Trophoblast cell (in vitro differentiated cells and primary cell): ENCODE results near the gene GABRA5. TPM values are rescaled to one million over a fixed set of nuclear protein-coding genes. Genes with fewer than 3 reads are reported as not detected.
"Not testable (repeated sequence)": the region's sequence is repeated elsewhere in the genome, so short reads cannot be mapped to it uniquely, and the experiment has no call there.

Experiments used
- DNase-seq, 2 donors: peaks; one replicate each; pipeline ENCODE4 v3.0.0-alpha.2; 2016
- H2AFZ ChIP-seq: 2 replicates; pipeline ENCODE4 v1.6.1; 2013; ENCODE audit warnings: low read length, moderate library complexity, mild to moderate bottlenecking; ENCODE audit not compliant: insufficient read depth, poor library complexity
- H2AK5ac ChIP-seq: 2 replicates; pipeline ENCODE4 v1.6.1; 2013; ENCODE audit warnings: mild to moderate bottlenecking, low read length
- H2BK120ac ChIP-seq: 2 replicates; pipeline ENCODE4 v1.6.1; 2013; ENCODE audit warnings: low read length, mild to moderate bottlenecking, moderate library complexity; ENCODE audit not compliant: insufficient read depth, poor library complexity
- H2BK12ac ChIP-seq: 2 replicates; pipeline ENCODE4 v1.6.1; 2013; ENCODE audit warnings: mild to moderate bottlenecking, low read length, moderate library complexity
- H2BK5ac ChIP-seq: 2 replicates; pipeline ENCODE4 v1.6.1; 2013; ENCODE audit warnings: low read length, low read depth, moderate library complexity, mild to moderate bottlenecking; ENCODE audit not compliant: poor library complexity
- H3K14ac ChIP-seq: 2 replicates; pipeline ENCODE4 v1.6.1; 2013; ENCODE audit warnings: mild to moderate bottlenecking, low read length
- H3K18ac ChIP-seq: 2 replicates; pipeline ENCODE4 v1.6.1; 2013; ENCODE audit warnings: mild to moderate bottlenecking, low read length
- H3K23ac ChIP-seq: 2 replicates; pipeline ENCODE4 v1.6.1; 2013; ENCODE audit warnings: low read length
- H3K27ac ChIP-seq: 2 replicates; pipeline ENCODE4 v1.5.1; 2013; ENCODE audit warnings: low read depth, mild to moderate bottlenecking, inconsistent platforms, low read length, moderate library complexity
- H3K27me3 ChIP-seq: 2 replicates; pipeline ENCODE4 v1.6.1; 2013; ENCODE audit warnings: inconsistent platforms, mild to moderate bottlenecking, low read length, moderate library complexity; ENCODE audit not compliant: insufficient read depth
- H3K36me3 ChIP-seq, 2 experiments: 1 replicate in 1 of 2; 2 replicates in 1 of 2; pipeline ENCODE4 v1.6.1; 2013; ENCODE audit warnings: low read length in 2 of 2, mild to moderate bottlenecking in 2 of 2, moderate library complexity in 1 of 2; ENCODE audit not compliant: insufficient read depth in 2 of 2, control insufficient read depth in 1 of 2
- H3K4ac ChIP-seq: 2 replicates; pipeline ENCODE4 v1.6.1; 2013; ENCODE audit warnings: low read depth, mild to moderate bottlenecking, low read length, moderate library complexity
- H3K4me1 ChIP-seq, 2 experiments: 1 replicate in 1 of 2; 2 replicates in 1 of 2; pipeline ENCODE4 v1.6.1; 2013; ENCODE audit warnings: low read length in 2 of 2, mild to moderate bottlenecking in 2 of 2, moderate library complexity in 1 of 2; ENCODE audit not compliant: insufficient read depth in 2 of 2, control insufficient read depth in 1 of 2
- H3K4me2 ChIP-seq: 2 replicates; pipeline ENCODE4 v1.6.1; 2013; ENCODE audit warnings: inconsistent platforms, mild to moderate bottlenecking, low read length, moderate library complexity
- H3K4me3 ChIP-seq: 2 replicates; pipeline ENCODE4 v1.5.1; 2013; ENCODE audit warnings: mild to moderate bottlenecking, low read depth, low read length, inconsistent platforms
- H3K79me1 ChIP-seq: one replicate; pipeline ENCODE4 v1.6.1; 2013; ENCODE audit warnings: low read length
- H3K79me2 ChIP-seq: 2 replicates; pipeline ENCODE4 v1.6.1; 2013; ENCODE audit warnings: low read length, mild to moderate bottlenecking; ENCODE audit not compliant: control insufficient read depth, insufficient read depth, poor library complexity
- H3K9ac ChIP-seq: 2 replicates; pipeline ENCODE4 v1.6.1; 2013; ENCODE audit warnings: mild to moderate bottlenecking, low read length
- H3K9me3 ChIP-seq: 2 replicates; pipeline ENCODE4 v1.6.1; 2013; ENCODE audit warnings: low read depth, mild to moderate bottlenecking, control low read depth, inconsistent platforms, low read length; ENCODE audit not compliant: insufficient read depth
- H4K12ac ChIP-seq: 2 replicates; pipeline ENCODE4 v1.6.1; 2013; ENCODE audit warnings: low read depth, mild to moderate bottlenecking, low read length, moderate library complexity
- H4K8ac ChIP-seq: 2 replicates; pipeline ENCODE4 v1.6.1; 2013; ENCODE audit warnings: low read depth, mild to moderate bottlenecking, low read length, moderate library complexity
- H4K91ac ChIP-seq: one replicate; pipeline ENCODE4 v1.6.1; 2013; ENCODE audit warnings: low read depth, mild to moderate bottlenecking, low read length, moderate library complexity
- WGBS: extraction: QIAGEN DNeasy Blood & Tissue Kit; methylation state at CpG from one replicate; pipeline ENCODE4 v1.1.7; 2013; ENCODE audit warnings: missing lambda C conversion rate; ENCODE audit not compliant: insufficient read length, insufficient coverage; ENCODE audit errors: extremely low coverage; 5-methylcytosine and 5-hydroxymethylcytosine counted together
- polyA plus RNA-seq: library from polyadenylated mRNA; stranded (reverse); fragments of 200-250 nt; gene quantifications from 2 replicates; pipeline ENCODE4 v1.2.3, GENCODE V29; 2013

The GABRA5 gene
- 1.7 and 1.9 TPM in 2 replicates for polyA plus RNA-seq

GRCh38 chr15:26866298-26867199 lies at the start of gene GABRA5:
TSS of gene GABRA5 (plus strand) at chr15:26867062. CDS start at chr15:26869249, 2,187 bp downstream.
- Histone ChIP-seq H3K14ac (no peak within 1 kb of the TSS), H3K79me2 (no peaks in the 10 kb centered on the region), H3K9ac (peak within 1 kb of the TSS; percentile 44), H3K36me3 (no peaks in the 10 kb centered on the region), H3K18ac (no peak within 1 kb of the TSS), H3K27me3 (peaks cover 16% of the 10 kb centered on the region), H4K8ac (peak within 1 kb of the TSS; percentile 39), H3K4me1 (peaks cover 17% of the 10 kb centered on the region in 2 experiments), H2AFZ (peak within 1 kb of the TSS; percentile 71), H3K9me3 (peaks cover 7% of the 10 kb centered on the region), H2BK5ac (no peak within 1 kb of the TSS), H2AK5ac (no peak within 1 kb of the TSS), H2BK12ac (no peak within 1 kb of the TSS), H3K4me2 (peak within 1 kb of the TSS; percentile 83), H4K12ac (peak within 1 kb of the TSS; percentile 12), H2BK120ac (no peak within 1 kb of the TSS), H3K23ac (no peak within 1 kb of the TSS), H3K27ac (no peak within 1 kb of the TSS), H3K79me1 (no peaks in the 10 kb centered on the region), H3K4me3 (peak within 1 kb of the TSS; percentile 68), H4K91ac (no peak within 1 kb of the TSS), H3K4ac (no peak within 1 kb of the TSS)
- WGBS, result no CpG with 5 or more reads among the region's 63 CpGs
- DNase-seq, result no peak

DNA sequence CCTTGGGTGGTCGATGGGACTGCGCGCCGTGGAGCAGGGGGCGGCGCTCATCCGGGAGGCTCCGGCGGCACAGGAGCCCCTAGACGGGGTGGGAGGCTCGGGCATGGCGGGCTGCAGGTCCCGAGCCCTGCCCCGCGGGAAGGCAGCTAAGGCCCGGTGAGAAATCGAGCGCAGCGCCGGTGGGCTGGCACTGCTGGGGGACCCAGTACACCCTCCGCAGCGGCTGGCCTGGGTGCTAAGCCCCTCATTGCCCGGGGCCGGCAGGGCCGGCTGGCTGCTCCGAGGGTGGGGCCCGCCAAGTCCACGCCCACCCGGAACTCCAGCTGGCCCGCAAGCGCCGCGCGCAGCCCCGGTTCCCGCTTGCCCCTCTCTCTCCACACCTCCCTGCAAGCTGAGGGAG lies 35.7 kb upstream of the GABRA5 start:
- not testable (repeated sequence) for H2BK5ac ChIP-seq, H4K12ac ChIP-seq, H3K9me3 ChIP-seq, H3K27ac ChIP-seq, H3K4ac ChIP-seq, H4K8ac ChIP-seq, H2AFZ ChIP-seq, DNase-seq, H3K9ac ChIP-seq, H3K36me3 ChIP-seq, H2BK120ac ChIP-seq, H3K79me1 ChIP-seq, H3K23ac ChIP-seq, H3K4me1 ChIP-seq, H3K79me2 ChIP-seq, H3K18ac ChIP-seq, H3K4me3 ChIP-seq, H2AK5ac ChIP-seq, H4K91ac ChIP-seq, H3K27me3 ChIP-seq, H2BK12ac ChIP-seq, H3K14ac ChIP-seq, H3K4me2 ChIP-seq
- no CpG with 5 or more reads among the region's 36 CpGs for WGBS

DNA sequence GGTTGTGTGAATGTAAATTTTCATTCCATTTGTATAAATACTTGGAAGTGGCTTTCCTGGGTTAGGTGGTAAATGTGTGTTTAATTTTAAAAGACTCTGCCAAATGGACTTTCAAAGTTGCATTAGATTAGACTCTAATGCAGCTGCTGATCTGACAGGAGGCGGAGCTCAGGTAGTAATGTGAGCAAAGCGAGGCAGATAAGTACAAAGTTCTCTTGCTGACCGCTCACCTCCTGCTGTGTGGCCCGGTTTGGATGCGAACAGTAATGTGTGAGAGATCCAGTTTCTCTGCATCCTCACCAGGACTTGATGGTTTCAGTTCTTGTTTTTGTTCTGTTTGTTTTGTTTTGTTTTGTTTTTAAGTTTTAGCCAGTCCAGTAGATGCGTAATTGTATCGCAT lies 34.9 kb upstream of the GABRA5 start:
- H3K9me3 ChIP-seq, result peaks cover 2% of the 10 kb centered on the region
- no peak overlapping the region for H2AK5ac ChIP-seq
- H4K8ac ChIP-seq, result no peak overlapping the region
- no peak overlapping the region for H2BK120ac ChIP-seq
- H3K79me1 ChIP-seq, result no peaks in the 10 kb centered on the region
- H3K4ac ChIP-seq, result no peak overlapping the region
- no peak overlapping the region for H3K4me2 ChIP-seq
- no peak overlapping the region for H3K4me3 ChIP-seq
- no peak overlapping the region for H2AFZ ChIP-seq
- no peaks in the 10 kb centered on the region for H3K27me3 ChIP-seq
- no peak overlapping the region for H3K18ac ChIP-seq
- no peak overlapping the region for H2BK5ac ChIP-seq
- no peak overlapping the region for H3K9ac ChIP-seq
- no peaks in the 10 kb centered on the region for H3K36me3 ChIP-seq
- no CpG with 5 or more reads among the region's 7 CpGs for WGBS
- no peaks in the 10 kb centered on the region for H3K79me2 ChIP-seq
- no peak for DNase-seq
- no peak overlapping the region for H2BK12ac ChIP-seq
- H3K23ac ChIP-seq, result no peak overlapping the region
- no peak overlapping the region for H4K12ac ChIP-seq
- no peaks in the 10 kb centered on the region for H3K4me1 ChIP-seq
- no peak overlapping the region for H3K14ac ChIP-seq
- no peak overlapping the region for H3K27ac ChIP-seq
- H4K91ac ChIP-seq, result no peak overlapping the region

- no peak overlapping the region for H3K23ac ChIP-seq
- no peak overlapping the region for H3K18ac ChIP-seq
- peaks cover 5% of the 10 kb centered on the region for H3K9me3 ChIP-seq
- no peak overlapping the region for H2BK5ac ChIP-seq
- H3K9ac ChIP-seq, result no peak overlapping the region
- H3K36me3 ChIP-seq, result no peaks in the 10 kb centered on the region
- no peak overlapping the region for H2AFZ ChIP-seq
- H3K4ac ChIP-seq, result no peak overlapping the region
- no CpG with 5 or more reads among the region's 26 CpGs for WGBS
- H2AK5ac ChIP-seq, result no peak overlapping the region
- no peak overlapping the region for H3K4me3 ChIP-seq
- no peaks in the 10 kb centered on the region for H3K79me2 ChIP-seq
- no peak overlapping the region for H3K4me2 ChIP-seq
- H2BK12ac ChIP-seq, result no peak overlapping the region
- H2BK120ac ChIP-seq, result no peak overlapping the region
- no peaks in the 10 kb centered on the region for H3K79me1 ChIP-seq
- no peaks in the 10 kb centered on the region for H3K4me1 ChIP-seq
- H4K12ac ChIP-seq, result no peak overlapping the region
- no peaks in the 10 kb centered on the region for H3K27me3 ChIP-seq
- DNase-seq, result no peak
- no peak overlapping the region for H4K8ac ChIP-seq
- H3K14ac ChIP-seq, result no peak overlapping the region
- H4K91ac ChIP-seq, result no peak overlapping the region
- no peak overlapping the region for H3K27ac ChIP-seq
These were observed 28.0 kb upstream of the GABRA5 start for GRCh38 chr15:26838742-26839460.
